ENCODE results near the gene TMEM87B. TPM values are rescaled to one million over a fixed set of nuclear protein-coding genes. Genes with fewer than 3 reads are reported as not detected.

Gene TMEM87B
- total and polyA plus RNA-seq, 10 of the 15 experiments (the other 5 are each of a cell fraction or from before 2014, with no cell fraction given): 5.7 to 20.6 (median 12.3) TPM

- ATAC-seq: no peak
- Histone ChIP-seq H3K9me3 (replicated peaks; ENCODE audit: control insufficient read depth, insufficient read depth, low read length) (no peaks in the 10 kb centered on the region), H3K9ac (ENCODE audit: control insufficient read depth, insufficient read depth, low read length) (no peak overlapping the region), H4K20me1 (ENCODE audit: control insufficient read depth, insufficient read depth) (no peaks in the 10 kb centered on the region), H3K27me3 (replicated peaks in 1 of 2; ENCODE audit: control insufficient read depth in 2 of 2, insufficient read depth in 2 of 2, low read length in 1 of 2) (no peaks in the 10 kb centered on the region; a peak in 1 of 4 replicates), H3K27ac (ENCODE audit: control insufficient read depth, insufficient read depth) (no peak overlapping the region), H3K4me1 (ENCODE audit: control insufficient read depth, insufficient read depth, low read length) (no peaks in the 10 kb centered on the region), H3K4me3 (no peak overlapping the region), H3K79me2 (ENCODE audit: control insufficient read depth, insufficient read depth, low read length) (no peaks in the 10 kb centered on the region), H3K4me2 (ENCODE audit: control insufficient read depth, insufficient read depth) (no peak overlapping the region), H2AFZ (ENCODE audit: control insufficient read depth, low read depth, low read length) (0 out of 2 replicates have a peak overlapping the region, but pooled peaks have one; percentile 34), H3K36me3 (ENCODE audit: control insufficient read depth in 2 of 2, insufficient read depth in 2 of 2, low read length in 1 of 2) (no peaks in the 10 kb centered on the region)
- DNase-seq (ENCODE audit: low read depth, low spot score): no peak
- POLR2A ChIA-PET: interaction anchor here (0.9 kb wide), 1 partner anchor 15 kb away, joined by 3 read pairs; no protein-coding TSS in a partner anchor
- no peak for TF ChIP-seq CBFB (IDR thresholded peaks at IDR 0.05; ENCODE audit: low read depth)
- no peak for TF ChIP-seq SIN3A (IDR thresholded peaks at IDR 0.05; ENCODE audit: low read depth, low read length)
- no peak for TF ChIP-seq KDM1A (IDR thresholded peaks at IDR 0.05; ENCODE audit: borderline replicate concordance)
- TF ChIP-seq E2F4 (IDR thresholded peaks at IDR 0.05; ENCODE audit: low read depth, low read length): no peak
- CTCF ChIA-PET: interaction anchor here (0.6 kb wide), 1 partner anchor 105 kb away, joined by 3 read pairs; the partner anchor contains the start of gene ZC3H8
- no TSS peak for BruUV-seq (replicated peaks)
- SMC1A ChIA-PET (ENCODE audit: uncharacterized antibody, unreplicated experiment): interaction anchor here (1.3 kb wide), 1 partner anchor 9 kb away, joined by 3 read pairs; no protein-coding TSS in a partner anchor
- in situ Hi-C loops (cut with MboI): no loop called here
- RAD21 ChIA-PET (ENCODE audit: unreplicated experiment): no interaction called here
- no peak for FAIRE-seq
- intact Hi-C loops (cut with micrococcal nuclease; ENCODE audit: unreplicated experiment): no loop called here
- WGBS (ENCODE audit: insufficient coverage, insufficient replicate concordance, low lambda C conversion rate, missing lambda C conversion rate): 50% methylated on average over 5 of the region's 5 CpGs
These were observed 95.4 kb downstream of the TMEM87B start for GRCh38 chr2:112150447-112150846.

GRCh38 chr2:112150851-112151250 is 95.8 kb downstream of the TMEM87B start:
- in situ Hi-C loops (cut with MboI): no loop called here
- H3K36me3 ChIP-seq (ENCODE audit: control insufficient read depth in 2 of 2, insufficient read depth in 2 of 2, low read length in 1 of 2): no peaks in the 10 kb centered on the region
- CTCF ChIA-PET: interaction anchor here (0.6 kb wide), 1 partner anchor 104 kb away, joined by 3 read pairs; the partner anchor contains the start of gene ZC3H8
- no peak overlapping the region for H3K4me3 ChIP-seq
- POLR2A ChIA-PET: no interaction called here
- no peaks in the 10 kb centered on the region for H3K79me2 ChIP-seq (ENCODE audit: control insufficient read depth, insufficient read depth, low read length)
- no peak overlapping the region for H3K4me2 ChIP-seq (ENCODE audit: control insufficient read depth, insufficient read depth)
- SMC1A ChIA-PET (ENCODE audit: uncharacterized antibody, unreplicated experiment): interaction anchor here (1.3 kb wide), 1 partner anchor 9 kb away, joined by 3 read pairs; no protein-coding TSS in a partner anchor
- H3K27me3 ChIP-seq (replicated peaks in 1 of 2; ENCODE audit: control insufficient read depth in 2 of 2, insufficient read depth in 2 of 2, low read length in 1 of 2): no peaks in the 10 kb centered on the region; a peak in 1 of 4 replicates
- no peaks in the 10 kb centered on the region for H3K9me3 ChIP-seq (replicated peaks; ENCODE audit: control insufficient read depth, insufficient read depth, low read length)
- H4K20me1 ChIP-seq (ENCODE audit: control insufficient read depth, insufficient read depth): no peaks in the 10 kb centered on the region
- RAD21 ChIA-PET (ENCODE audit: unreplicated experiment): no interaction called here
- no peak overlapping the region for H3K27ac ChIP-seq (ENCODE audit: control insufficient read depth, insufficient read depth)
- H3K4me1 ChIP-seq (ENCODE audit: control insufficient read depth, insufficient read depth, low read length): no peaks in the 10 kb centered on the region
- FAIRE-seq (no peak), ATAC-seq (no peak), DNase-seq (ENCODE audit: low read depth, low spot score) (no peak)
- BruUV-seq (replicated peaks): no TSS peak
- intact Hi-C loops (cut with micrococcal nuclease; ENCODE audit: unreplicated experiment): no loop called here
- H3K9ac ChIP-seq (ENCODE audit: control insufficient read depth, insufficient read depth, low read length): no peak overlapping the region
- 75% methylated on average over 11 of the region's 11 CpGs for WGBS (ENCODE audit: insufficient coverage, insufficient replicate concordance, low lambda C conversion rate, missing lambda C conversion rate)
- H2AFZ ChIP-seq (ENCODE audit: control insufficient read depth, low read depth, low read length): no peak overlapping the region
- no peak for TF ChIP-seq ATF7 (IDR thresholded peaks at IDR 0.05; ENCODE audit: low read depth)
- TF ChIP-seq YY1 (IDR thresholded peaks at IDR 0.05; ENCODE audit: low read depth, low read length): no peak
- no peak for TF ChIP-seq CEBPZ (IDR thresholded peaks at IDR 0.05; ENCODE audit: low read depth, low read length)
- no peak for TF ChIP-seq GABPA (IDR thresholded peaks at IDR 0.05; ENCODE audit: low read depth)
- no peak for TF ChIP-seq CBX5 (IDR thresholded peaks at IDR 0.05; ENCODE audit: low read depth)
- no peak for TF ChIP-seq PBX3 (IDR thresholded peaks at IDR 0.05; ENCODE audit: insufficient replicate concordance, low read depth, low read length)
- TF ChIP-seq SMAD5 (IDR thresholded peaks at IDR 0.05; ENCODE audit: low read depth): no peak
- no peak for TF ChIP-seq POLR2AphosphoS2 (IDR thresholded peaks at IDR 0.05; ENCODE audit: low read depth, low read length)
- no peak for TF ChIP-seq RBBP5 (conservative IDR thresholded peaks at IDR 0.05)
- no peak for TF ChIP-seq CREM (IDR thresholded peaks at IDR 0.05; ENCODE audit: low read depth)
